SK-MEL-5 (cell line): ENCODE measurements around the gene RBM10. TPM values are rescaled to one million over a fixed set of nuclear protein-coding genes. Genes with fewer than 3 reads are reported as not detected.

Experiments used
- DNase-seq: peaks from one replicate; pipeline ENCODE4 v3.0.0-alpha.2; 2016; ENCODE audit warnings: low read depth, low spot score
- in situ Hi-C: cut with HindIII; loops from 2 replicates; pipeline ENCODE4 v1.10.0; 2016; ENCODE audit warnings: low sequenced_read_pairs, high pct_unique_total_duplicates, low pct_unique_long_range_greater_than_20kb
- total RNA-seq: library from RNA; depleted of rRNA; stranded (reverse); fragments of >200 nt; shearing (Covaris generic); gene quantifications from 2 replicates; pipeline ENCODE4 v1.2.3, GENCODE V29; 2014

The RBM10 gene
- total RNA-seq, 1 experiment from 2014 or later, result 42.6 TPM

DNA sequence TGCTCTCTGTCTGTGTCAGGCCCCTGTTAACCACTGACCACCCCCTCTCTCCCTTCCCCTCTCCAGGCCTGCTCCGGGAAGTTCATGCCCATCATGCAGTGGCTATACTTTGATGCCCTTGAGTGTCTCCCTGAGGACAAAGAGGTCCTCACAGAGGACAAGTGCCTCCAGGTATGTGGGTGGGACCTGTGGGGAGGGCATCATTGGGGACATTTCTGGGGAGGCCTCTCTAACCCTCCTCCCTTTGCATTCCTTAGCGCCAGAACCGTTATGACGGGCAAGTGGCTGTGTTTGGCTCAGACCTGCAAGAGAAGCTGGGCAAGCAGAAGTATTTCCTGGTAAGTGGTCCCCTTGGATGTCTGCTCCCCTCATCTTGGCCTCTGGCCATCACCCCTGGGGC, 57.9 kb downstream of the RBM10 start:
- in situ Hi-C loops, result no loop called here
- no peak for DNase-seq

DNA sequence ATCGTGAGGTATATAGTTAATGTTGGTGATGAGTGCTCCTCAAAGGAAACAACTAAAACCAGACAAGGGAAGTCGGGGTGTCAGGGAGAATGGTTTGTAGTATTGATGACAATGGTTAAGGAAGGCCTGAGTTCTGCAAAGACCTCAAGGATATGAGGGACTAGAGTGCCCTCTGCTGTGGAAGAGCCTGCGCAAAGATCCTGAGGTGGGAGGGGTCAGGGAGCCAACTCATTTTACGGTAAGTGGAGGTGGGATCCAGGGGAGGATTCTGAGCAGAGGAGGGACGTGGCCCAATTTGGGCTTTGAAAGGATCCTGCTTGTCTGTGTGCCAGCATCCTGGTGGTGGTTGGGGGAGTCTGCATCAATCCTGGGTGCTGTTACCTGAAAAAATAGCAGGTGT, 59.9 kb downstream of the RBM10 start:
- in situ Hi-C loops, result no loop called here

DNA sequence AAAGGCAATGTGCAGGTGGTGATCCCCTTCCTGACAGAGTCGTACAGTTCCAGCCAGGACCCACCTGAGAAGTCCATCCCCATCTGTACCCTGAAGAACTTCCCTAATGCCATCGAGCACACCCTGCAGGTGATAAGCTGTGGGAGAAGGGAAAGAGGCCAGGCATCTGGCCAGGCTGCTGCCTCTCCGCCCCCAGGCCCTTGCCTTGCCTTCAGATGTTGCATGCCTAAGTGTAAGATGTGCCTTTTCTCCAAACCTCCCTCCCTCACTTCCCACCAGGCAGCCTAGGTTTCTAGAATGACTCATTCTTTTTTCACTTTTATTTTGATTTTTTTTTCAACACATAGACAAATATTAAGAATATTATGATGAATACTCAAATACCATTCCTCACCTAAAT, 61.3 kb downstream of the RBM10 start:
- no peak for DNase-seq
- in situ Hi-C loops, result no loop called here

More for the DNA sequence above, 59.9 kb downstream of the RBM10 start:
- DNase-seq, result no peak

DNA sequence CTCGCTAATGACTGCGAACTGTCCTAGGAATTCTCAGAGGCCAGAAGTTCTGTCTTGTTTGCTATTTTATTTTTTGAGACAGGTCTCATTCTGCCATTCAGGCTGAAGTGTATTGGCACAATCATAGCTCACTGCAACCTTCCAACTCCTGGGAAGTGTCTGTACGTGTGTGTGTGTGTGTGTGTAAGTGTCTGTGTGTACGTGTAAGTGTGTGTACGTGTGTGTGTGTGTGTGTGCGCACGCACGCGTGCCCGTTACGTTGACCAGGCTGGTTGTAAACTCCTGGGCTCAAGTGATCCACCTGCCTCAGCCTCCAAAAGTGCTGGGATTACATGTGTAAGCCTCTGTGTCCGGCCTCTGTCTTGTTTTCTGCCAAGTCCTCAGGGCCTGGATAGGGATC, 63.1 kb downstream of the RBM10 start:
- in situ Hi-C loops, result no loop called here
- no peak for DNase-seq

DNA sequence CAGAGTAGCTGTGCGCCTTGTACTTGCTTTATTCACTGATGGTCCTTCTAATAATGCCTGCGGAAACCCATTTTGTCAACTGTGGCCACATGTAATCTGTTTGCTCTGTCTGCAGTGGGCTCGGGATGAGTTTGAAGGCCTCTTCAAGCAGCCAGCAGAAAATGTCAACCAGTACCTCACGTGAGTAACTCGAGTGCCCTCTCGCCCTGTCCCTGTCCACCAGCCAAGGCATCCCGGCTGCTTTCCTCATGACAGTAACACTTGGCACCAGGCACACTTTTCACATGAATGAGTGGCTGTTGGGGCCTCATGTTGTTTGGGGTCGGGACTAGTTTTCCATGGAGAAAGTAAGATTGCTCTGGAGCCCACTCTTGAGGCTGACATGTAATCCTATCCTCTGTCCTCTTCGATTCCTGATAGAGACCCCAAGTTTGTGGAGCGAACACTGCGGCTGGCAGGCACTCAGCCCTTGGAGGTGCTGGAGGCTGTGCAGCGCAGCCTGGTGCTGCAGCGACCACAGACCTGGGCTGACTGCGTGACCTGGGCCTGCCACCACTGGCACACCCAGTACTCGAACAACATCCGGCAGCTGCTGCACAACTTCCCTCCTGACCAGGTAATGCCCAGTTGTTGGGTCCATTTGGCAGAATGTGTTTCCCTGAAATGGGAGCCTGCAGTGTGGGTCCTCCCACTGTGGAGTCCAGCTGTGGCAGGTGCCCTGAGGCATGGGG, 64.7 kb downstream of the RBM10 start:
- in situ Hi-C loops, result no loop called here
- DNase-seq, result no peak

DNA sequence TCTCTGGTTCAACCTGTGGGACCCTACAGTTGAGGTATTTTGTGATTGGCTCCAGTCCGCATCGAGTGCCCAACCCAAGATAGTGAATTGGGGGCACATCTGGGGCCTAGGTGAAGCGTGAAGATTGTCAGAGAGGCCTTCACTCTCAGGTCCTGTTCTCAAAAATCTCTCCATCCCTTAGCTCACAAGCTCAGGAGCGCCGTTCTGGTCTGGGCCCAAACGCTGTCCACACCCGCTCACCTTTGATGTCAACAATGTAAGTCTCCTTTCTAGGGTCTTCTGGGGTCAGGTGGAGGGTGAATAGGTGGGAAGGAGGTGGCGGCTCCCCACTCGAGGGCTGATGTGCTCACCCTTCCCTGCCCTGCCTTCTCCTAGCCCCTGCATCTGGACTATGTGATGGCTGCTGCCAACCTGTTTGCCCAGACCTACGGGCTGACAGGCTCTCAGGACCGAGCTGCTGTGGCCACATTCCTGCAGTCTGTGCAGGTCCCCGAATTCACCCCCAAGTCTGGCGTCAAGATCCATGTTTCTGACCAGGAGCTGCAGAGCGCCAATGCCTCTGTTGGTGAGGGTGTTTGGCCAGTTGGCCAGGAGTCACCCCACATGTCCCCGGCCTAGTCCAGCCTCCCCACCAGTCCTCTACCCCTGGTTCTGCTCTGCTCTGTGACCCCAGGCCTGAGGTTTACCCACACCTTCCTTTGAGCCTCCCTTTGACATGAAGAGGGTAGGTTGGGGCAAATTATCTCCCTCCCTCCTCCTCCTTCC, 65.8 kb downstream of the RBM10 start:
- in situ Hi-C loops, result no loop called here
- no peak for DNase-seq

DNA sequence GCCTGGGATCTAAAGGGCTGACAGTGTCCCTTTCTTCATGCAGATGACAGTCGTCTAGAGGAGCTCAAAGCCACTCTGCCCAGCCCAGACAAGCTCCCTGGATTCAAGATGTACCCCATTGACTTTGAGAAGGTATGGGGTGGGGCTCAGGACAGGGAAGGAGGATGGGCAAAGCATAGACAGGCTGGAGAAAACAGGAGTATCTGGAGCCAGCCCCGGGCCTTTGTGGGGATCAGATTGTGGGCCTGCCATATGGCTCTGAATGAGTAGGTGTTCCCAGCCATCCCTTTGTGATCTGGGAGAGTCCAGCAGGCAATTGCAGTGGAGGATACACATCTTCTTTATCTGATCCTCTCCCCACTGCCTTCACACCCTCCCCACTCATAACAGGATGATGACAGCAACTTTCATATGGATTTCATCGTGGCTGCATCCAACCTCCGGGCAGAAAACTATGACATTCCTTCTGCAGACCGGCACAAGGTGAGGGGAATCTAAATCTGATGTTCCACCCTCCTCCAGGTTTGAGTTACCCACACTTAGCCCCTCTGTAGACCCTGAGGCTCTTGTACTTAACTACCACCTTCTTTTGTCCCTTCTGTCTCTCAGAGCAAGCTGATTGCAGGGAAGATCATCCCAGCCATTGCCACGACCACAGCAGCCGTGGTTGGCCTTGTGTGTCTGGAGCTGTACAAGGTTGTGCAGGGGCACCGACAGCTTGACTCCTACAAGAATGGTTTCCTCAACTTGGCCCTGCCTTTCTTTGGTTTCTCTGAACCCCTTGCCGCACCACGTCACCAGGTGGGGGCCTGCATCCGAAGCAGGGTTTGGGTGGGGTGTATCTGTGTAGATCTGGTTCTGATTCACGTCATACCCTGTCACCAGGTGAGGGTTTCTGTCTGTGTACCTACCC, 67.6 kb downstream of the RBM10 start:
- no peak for DNase-seq
- in situ Hi-C loops, result no loop called here

DNA sequence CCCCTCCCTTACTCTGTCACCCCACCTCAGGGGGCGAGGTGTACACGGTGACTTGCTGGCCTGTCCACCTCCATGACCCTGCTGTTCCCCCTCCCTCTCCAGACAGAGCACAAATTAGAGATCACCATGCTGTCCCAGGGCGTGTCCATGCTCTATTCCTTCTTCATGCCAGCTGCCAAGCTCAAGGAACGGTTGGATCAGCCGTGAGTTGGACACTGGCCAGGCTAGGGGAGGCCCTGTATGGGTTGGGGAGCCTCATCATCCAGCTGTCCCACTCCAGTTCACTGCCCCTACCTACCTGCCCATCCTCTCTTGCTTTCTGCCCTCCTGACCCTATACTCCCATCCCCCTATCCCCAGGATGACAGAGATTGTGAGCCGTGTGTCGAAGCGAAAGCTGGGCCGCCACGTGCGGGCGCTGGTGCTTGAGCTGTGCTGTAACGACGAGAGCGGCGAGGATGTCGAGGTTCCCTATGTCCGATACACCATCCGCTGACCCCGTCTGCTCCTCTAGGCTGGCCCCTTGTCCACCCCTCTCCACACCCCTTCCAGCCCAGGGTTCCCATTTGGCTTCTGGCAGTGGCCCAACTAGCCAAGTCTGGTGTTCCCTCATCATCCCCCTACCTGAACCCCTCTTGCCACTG, 69.5 kb downstream of the RBM10 start:
- in situ Hi-C loops, result no loop called here
- no peak for DNase-seq

DNA sequence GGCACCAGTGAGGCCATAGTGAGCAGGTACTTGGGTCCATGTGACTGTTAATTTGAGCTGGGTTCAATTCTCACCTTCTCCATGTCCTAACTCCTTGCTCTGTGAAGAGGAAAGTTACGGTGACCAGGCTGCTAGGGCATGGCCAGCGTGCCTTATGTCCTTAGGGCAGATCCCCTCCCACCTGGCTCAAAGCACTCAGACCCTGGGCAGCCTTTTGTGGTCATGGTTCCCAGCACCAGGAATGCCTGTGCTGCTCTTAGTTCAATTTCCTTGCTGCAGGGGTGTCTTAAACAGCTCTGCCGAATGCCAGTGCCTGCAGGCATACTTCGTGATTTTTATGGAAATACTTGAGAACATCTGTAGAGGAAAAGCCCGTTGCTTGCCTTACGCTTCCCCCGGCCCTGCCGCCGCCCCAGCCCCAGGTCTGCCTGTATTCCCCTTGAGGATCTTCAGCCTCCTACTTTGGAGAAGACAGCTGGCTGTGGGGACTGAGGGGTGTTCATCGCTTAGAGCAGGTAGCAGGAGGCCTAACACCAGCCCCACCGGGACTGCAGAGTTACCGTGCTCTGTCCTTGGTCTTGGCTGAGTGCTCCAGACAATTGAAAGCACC, 70.4 kb downstream of the RBM10 start:
- in situ Hi-C loops, result no loop called here
- no peak for DNase-seq

DNA sequence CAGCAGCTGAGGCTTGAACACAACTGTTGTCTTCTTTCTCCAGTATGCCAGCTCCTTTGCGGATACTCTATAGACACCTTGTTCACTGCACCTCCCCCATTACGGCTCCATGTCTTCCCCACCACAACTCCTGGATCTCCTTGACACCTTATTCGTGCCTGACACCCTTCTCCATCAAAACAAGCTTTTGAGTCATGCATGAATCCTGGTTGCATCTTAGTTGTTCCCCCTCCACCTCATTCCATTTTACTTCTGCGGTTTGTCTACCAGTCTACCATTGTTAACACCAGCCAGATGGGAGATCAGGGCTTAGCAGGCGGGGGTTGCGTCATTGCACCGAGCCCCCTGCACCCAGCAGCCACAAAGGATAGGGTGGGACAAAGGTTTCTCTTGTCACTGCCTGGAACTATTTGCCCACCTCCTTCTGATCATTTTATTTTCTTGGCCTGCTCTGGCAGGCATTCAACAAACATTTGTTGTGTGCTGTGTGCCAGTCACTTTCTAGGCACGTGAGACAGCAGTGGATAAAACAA, 71.4 kb downstream of the RBM10 start:
- in situ Hi-C loops, result no loop called here

DNA sequence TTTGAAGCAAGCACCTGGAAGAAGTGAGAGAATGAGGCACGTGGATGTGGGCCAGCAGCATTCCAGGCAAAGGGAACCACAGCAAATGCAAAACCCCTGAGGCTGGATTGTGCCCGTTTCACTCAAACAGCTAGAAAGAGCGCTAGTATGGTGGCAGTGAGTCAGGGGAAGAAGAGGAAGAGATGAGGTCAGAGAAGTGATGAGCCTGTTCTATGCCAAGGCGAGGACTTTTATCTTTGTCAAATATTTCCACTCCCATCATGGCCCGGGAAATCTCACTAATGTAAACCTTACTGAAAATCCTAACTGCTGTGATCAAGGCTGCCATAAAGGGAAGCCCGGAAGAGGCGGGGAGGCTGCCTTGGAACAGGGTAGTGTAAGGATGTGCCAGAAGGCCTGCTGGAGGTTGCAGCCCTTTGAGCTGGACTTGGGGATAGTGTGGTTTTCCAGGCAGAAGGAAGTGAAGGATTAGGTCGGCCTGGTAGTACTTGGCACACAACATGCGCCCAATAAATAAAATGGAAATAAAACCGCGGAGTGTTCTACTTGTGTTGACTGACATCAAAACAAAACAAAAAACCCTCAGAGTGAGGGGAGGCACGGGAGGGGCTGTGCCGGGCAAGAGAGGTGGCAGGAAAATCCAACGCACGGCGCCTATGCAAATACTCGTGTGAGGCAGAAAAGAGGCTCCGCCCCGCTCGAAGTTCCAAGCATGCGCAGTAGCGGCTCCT, 72.3 kb downstream of the RBM10 start:
- DNase-seq, result peak; percentile 43
- in situ Hi-C loops, result no loop called here

More for the DNA sequence above, 71.4 kb downstream of the RBM10 start:
- DNase-seq, result no peak

DNA sequence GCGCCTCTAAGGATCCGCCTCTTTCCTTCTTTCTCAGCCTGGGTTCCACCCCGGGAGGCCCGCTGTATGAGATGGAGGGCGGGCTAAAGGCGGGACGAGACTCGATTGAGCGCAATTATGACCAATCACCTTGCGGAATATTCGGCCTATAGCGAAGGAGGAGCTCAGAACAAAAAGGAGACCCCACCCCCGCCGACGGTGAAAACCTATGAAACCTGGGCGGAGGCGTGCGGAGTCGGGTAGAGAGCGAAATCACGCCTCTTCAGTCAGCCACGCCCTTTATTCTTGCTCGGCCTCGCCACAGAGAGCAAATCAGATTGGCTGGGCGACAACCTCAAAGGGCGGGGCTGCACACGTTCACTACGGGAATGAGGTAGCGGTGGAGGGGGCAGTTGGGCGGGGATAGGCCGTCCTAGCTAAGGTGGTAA, 72.8 kb downstream of the RBM10 start:
- DNase-seq, result peak; percentile 97
- in situ Hi-C loops, result no loop called here

DNA sequence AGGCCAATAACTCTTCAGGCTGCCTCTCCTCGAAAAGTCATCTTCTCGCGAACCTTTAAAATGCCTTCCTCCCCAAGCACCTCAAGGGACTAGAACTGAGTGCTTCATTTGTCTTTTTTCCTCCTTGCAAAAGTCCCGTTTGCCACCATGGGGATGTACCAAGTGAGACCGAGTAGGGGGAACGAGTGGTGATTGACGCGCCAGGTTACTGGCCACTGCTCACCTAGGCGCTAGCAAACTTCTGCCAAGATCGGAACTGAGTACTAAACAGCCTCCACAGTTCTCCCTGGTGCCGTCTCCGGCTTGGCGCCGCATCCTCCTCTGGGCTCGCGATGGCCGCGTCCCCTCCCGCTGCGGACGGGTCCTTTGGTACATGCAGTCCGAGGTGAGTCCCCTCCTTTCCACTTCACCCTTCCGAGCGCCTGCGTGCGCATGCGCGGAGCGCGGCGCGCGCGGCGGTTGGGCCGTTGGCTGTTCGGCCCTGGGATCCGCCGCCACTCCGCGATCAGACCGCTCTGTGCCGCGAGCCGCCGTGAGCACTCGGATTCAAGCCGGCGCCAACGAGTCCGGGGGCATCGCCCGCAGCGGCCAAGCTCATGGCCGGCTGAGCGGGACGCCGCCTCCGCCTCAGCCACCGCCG, 73.4 kb downstream of the RBM10 start, which contains the start of gene CDK16:
Gene CDK16 (plus strand): TSS at position 402 of the 640 bp plus-strand sequence. CDS start 4,877 bp downstream, outside the sequence.
- in situ Hi-C loops, result no loop called here
- peak; percentile 71 for DNase-seq

DNA sequence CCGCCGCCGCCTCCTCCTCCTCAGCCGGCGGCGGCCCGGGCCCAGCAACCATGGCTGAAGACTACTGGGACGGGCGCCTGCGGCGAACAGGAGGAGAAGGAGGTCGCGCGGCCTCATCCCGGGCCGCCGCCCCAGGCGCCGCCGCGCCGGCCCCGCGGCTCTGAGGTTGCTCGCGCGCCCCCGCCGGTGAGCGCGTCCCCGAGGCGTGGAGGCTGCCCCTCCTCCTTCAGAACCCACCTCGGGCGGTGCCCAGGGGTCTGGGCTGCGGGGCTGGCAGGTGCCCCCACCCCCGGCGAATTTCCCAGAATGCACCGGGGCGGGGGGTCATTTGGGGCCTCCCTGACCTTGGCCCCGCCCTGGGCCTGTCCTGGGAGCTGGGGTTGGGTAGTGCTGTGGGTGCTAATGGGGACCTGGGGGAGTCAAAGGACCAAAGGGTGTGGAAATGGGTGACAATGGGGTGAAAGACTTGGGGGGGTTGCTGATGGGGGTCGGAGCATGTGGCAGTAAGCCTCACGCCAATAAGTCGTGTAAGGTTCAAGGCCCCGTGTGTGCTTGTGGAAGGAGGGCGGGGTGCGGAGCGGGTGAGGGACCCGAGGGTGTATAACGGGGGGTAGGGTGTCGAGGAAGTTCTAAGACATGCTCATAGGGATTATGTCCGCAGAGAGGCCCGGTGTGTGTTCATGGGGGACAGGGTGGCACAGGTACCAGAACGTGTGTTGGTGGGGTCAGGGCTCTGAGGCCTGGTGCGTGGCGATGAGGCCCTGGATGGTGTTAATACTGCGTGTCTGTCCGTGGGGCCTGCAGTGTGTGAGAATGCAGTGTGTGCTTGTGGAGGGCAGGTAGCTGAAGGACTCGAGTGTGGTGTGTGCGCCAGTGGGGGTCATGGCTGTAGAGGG, 74.1 kb downstream of the RBM10 start:
- in situ Hi-C loops, result no loop called here
- no peak for DNase-seq

DNA sequence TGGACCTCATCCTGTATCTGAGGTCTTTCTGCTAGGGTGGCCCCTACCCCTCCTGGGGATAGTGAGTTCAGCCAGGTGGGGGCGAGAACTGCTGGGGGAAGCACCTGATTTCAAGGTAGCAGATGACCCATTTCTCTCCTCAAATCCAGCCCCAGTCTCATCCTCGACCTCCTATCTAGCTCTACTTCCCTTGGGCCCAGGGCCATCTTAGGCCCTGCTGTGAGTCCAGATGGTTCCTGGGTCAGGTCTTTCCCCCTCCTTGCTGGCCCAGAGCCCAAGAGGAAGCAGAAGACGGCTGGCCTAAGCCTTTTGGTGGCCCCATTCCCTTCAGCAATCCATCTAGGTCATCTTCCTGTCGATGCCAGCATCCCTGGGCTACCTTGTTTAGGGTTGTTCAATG, 76.7 kb downstream of the RBM10 start:
- no peak for DNase-seq
- in situ Hi-C loops, result no loop called here
